HEK293T (cell line): Measurements from ENCODE around the gene APOB.

Source experiments
- BHLHE40 ChIP-seq: fragments of 450-650 bp; IDR thresholded peaks from 2 replicates; pipeline ENCODE4 v1.6.1; 2016; ENCODE audit warnings: mild to moderate bottlenecking, moderate library complexity, borderline replicate concordance
- FOXA1 ChIP-seq: fragments of 450-650 bp; IDR thresholded peaks from 2 replicates; pipeline ENCODE4 v1.6.1; 2016; ENCODE audit warnings: mild to moderate bottlenecking
- FOXK2 ChIP-seq: fragments of 450-650 bp; IDR thresholded peaks from 2 replicates; pipeline ENCODE4 v1.6.1; 2016; ENCODE audit warnings: mild to moderate bottlenecking
- FOXM1 ChIP-seq: fragments of 450-650 bp; IDR thresholded peaks from 2 replicates; pipeline ENCODE4 v1.6.1; 2017; ENCODE audit warnings: mild to moderate bottlenecking, borderline replicate concordance
- TARDBP ChIP-seq: fragments of 450-650 bp; IDR thresholded peaks from 2 replicates; pipeline ENCODE4 v1.6.1; 2016

DNA sequence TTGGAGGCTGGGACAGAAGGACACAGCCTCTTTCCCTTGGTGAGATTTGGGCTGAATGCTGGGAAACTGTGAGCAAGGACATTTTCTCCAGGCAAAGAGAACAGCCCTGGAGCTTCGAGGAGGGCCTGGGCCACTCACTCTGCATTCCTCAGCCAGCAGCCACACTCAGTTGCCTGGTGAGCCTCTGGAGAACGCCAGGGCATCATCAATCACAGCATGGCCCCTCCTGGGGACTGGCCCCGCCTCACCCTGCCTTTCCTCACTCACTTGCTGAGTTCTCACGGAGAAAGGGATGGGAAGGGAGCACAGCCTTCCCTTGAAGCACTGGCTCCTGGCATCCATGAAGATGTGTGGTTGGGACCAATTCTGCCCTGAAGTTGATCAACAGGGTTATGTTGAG lies 55.0 kb downstream of the APOB start:
- TF ChIP-seq TARDBP (no peak), FOXA1 (no peak), FOXK2 (no peak), FOXM1 (no peak), BHLHE40 (no peak)
